Adrenal gland (tissue), 12 donors: Measurements from ENCODE around the gene CERT1. TPM values are rescaled to one million over a fixed set of nuclear protein-coding genes. Genes with fewer than 3 reads are reported as not detected.

Experiments used
- DNase-seq, 7 donors: peaks; one replicate each; pipeline ENCODE4 v3.0.0-alpha.2; 2019 to 2020
- H3K27ac ChIP-seq, 5 donors: fragments of 200-600 bp; sonication (generic) in 4 of 5; 1 replicate in 3 of 5; 2 replicates in 2 of 5; pipeline versions ENCODE4 v1.5.1 to v1.8.0; 2016 to 2020; ENCODE audit warnings: mild to moderate bottlenecking in 1 of 5
- H3K27me3 ChIP-seq: fragments of 200-600 bp; 2 replicates; pipeline ENCODE4 v1.8.0; 2021
- H3K36me3 ChIP-seq, 2 donors: fragments of 200-600 bp; replicated peaks in 1 of 2; 1 replicate in 1 of 2; 2 replicates in 1 of 2; pipeline versions ENCODE4 v1.5.1 to v1.8.0; 2018 to 2022
- H3K4me1 ChIP-seq, 2 donors: fragments of 200-600 bp; replicated peaks in 1 of 2; 1 replicate in 1 of 2; 2 replicates in 1 of 2; pipeline versions ENCODE4 v1.5.1 to v1.8.0; 2018 to 2021
- H3K4me3 ChIP-seq, 4 donors: fragments of 200-600 bp; sonication (generic) in 3 of 4; one replicate each; pipeline ENCODE4 v1.5.1; 2016 to 2018
- H3K9me3 ChIP-seq, 3 donors: fragments of 200-600 bp; sonication (generic) in 1 of 3; replicated peaks in 1 of 3; 1 replicate in 2 of 3; 2 replicates in 1 of 3; pipeline versions ENCODE4 v1.5.1 to v1.8.0; 2016 to 2021
- CTCF ChIP-seq, 6 experiments: fragments of 450-650 bp in 4 of 6; fragments of 200-600 bp in 2 of 6; sonication (generic) in 1 of 6; IDR thresholded peaks; 1 replicate in 5 of 6; 2 replicates in 1 of 6; pipeline versions ENCODE4 v1.5.1 to v1.8.0; 2016 to 2021; ENCODE audit warnings: antibody characterized with exemption in 6 of 6, mild to moderate bottlenecking in 2 of 6, moderate library complexity in 1 of 6
- POLR2A ChIP-seq, 2 donors: fragments of 450-650 bp; IDR thresholded peaks; one replicate each; pipeline ENCODE4 v1.6.1; 2017; ENCODE audit warnings: antibody characterized with exemption in 2 of 2, mild to moderate bottlenecking in 2 of 2, moderate library complexity in 1 of 2
- WGBS, 4 donors: extraction: QIAGEN DNeasy Blood & Tissue Kit in 2 of 4; methylation state at CpG; one replicate each; pipeline versions ENCODE4 v1.1.5 to v1.1.7; 2013 to 2017; 5-methylcytosine and 5-hydroxymethylcytosine counted together
- intact Hi-C, 2 donors: fragments of 100-400 bp; cut with DNase I; formaldehyde crosslinking; loops; one replicate each; pipeline versions ENCODE4 v1.14.1 to v1.15.0; 2022 to 2023
- polyA plus RNA-seq, 3 donors: library from polyadenylated mRNA; stranded (reverse); fragments of 200-250 nt in 2 of 3; fragments of 350-450 nt in 1 of 3; fragmentation: Illumina TruSeq in 1 of 3; extraction: RNeasy Lipid Tissue Mini Kit (QIAGEN cat#74804) in 1 of 3; gene quantifications; one replicate each; pipeline ENCODE4 v1.2.3, GENCODE V29; 2013 to 2014
- total RNA-seq, 9 donors: library from RNA; depleted of rRNA in 4 of 9; stranded (reverse); fragments of >200 nt in 4 of 9; fragments of 120-200 nt in 1 of 9; fragmentation: NEBNext Ultra II Directional in 1 of 9; extraction: Animal tissue kit (Norgen Biotek cat#: 25700) in 1 of 9; gene quantifications; one replicate each; pipeline versions ENCODE4 v1.1.0 to v1.2.4, GENCODE V29; 2013 to 2023
- donor health status: healthy with polysubstance abuse.
- donor health status: Bipolar disorder and iron deficiency.
- donor health status: DM: yes; HTN: yes; CAD: no.
- donor health status: DM: no; HTN: no; CAD: no.
- donor health status: DM: no; HTN: no; CAD: no.
- donor health status: DM: yes; HTN: yes; CAD: no.

The CERT1 gene
- total and polyA plus RNA-seq, 12 donors = 5.7 to 67.6 (median 50.4) TPM

- no peak for TF ChIP-seq CTCF (IDR thresholded peaks at IDR 0.05)
- no peak for TF ChIP-seq POLR2A (IDR thresholded peaks at IDR 0.05)
- intact Hi-C loops = no loop called here
- no peak for DNase-seq
Measured at GRCh38 chr5:75550597-75550996, 39.2 kb upstream of the CERT1 start.

GRCh38 chr5:75547812-75548211, 36.4 kb upstream of the CERT1 start:
- Histone ChIP-seq H3K27me3 (no peaks in the 10 kb centered on the region), H3K27ac (no peak overlapping the region), H3K4me1 (no peaks in the 10 kb centered on the region), H3K9me3 (no peaks in the 10 kb centered on the region), H3K4me3 (no peak overlapping the region), H3K36me3 (peaks cover 0 to 6% of the 10 kb centered on the region in 2 donors)
- no peak for DNase-seq
- WGBS, 4 donors = 83 to 93% (median 93%) methylated on average over 3 of the region's 3 CpGs
- no peak for TF ChIP-seq POLR2A (IDR thresholded peaks at IDR 0.05)
- no peak for TF ChIP-seq CTCF (IDR thresholded peaks at IDR 0.05)
- intact Hi-C loops = no loop called here

More at GRCh38 chr5:75550597-75550996, 39.2 kb upstream of the CERT1 start:
- Histone ChIP-seq H3K27ac (no peak overlapping the region), H3K27me3 (no peaks in the 10 kb centered on the region), H3K9me3 (no peaks in the 10 kb centered on the region), H3K36me3 (peaks cover 0 to 10% of the 10 kb centered on the region in 2 donors), H3K4me1 (no peaks in the 10 kb centered on the region), H3K4me3 (no peak overlapping the region)
- 94 to 100% (median 97%) methylated on average over 1 of the region's 1 CpG for WGBS, 4 donors

DNA sequence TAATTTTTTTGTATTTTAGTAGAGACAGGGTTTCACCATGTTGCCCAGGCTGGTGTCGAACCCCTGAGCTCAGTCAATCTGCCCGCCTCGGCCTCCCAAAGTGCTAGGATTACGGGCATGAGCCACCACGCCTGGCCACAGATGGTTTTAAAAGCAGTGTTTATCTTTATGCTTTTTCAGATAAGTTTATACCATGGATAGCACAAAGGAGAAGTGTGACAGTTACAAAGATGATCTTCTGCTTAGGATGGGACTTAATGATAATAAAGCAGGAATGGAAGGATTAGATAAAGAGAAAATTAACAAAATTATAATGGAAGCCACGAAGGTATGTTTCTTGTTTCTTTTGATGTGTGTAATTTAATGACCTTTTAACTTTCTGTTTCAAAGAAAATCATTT, 35.4 kb upstream of the CERT1 start:
- DNase-seq = no peak
- no peaks in the 10 kb centered on the region for H3K27me3 ChIP-seq
- no peak for TF ChIP-seq CTCF (IDR thresholded peaks at IDR 0.05)
- no peak for TF ChIP-seq POLR2A (IDR thresholded peaks at IDR 0.05)
- H3K9me3 ChIP-seq = no peaks in the 10 kb centered on the region
- H3K36me3 ChIP-seq = no peaks in the 10 kb centered on the region
- intact Hi-C loops = no loop called here
- no peak overlapping the region for H3K4me3 ChIP-seq
- no peak overlapping the region for H3K27ac ChIP-seq
- H3K4me1 ChIP-seq = no peaks in the 10 kb centered on the region
- 95 to 98% (median 96%) methylated on average over 6 of the region's 6 CpGs for WGBS, 4 donors

DNA sequence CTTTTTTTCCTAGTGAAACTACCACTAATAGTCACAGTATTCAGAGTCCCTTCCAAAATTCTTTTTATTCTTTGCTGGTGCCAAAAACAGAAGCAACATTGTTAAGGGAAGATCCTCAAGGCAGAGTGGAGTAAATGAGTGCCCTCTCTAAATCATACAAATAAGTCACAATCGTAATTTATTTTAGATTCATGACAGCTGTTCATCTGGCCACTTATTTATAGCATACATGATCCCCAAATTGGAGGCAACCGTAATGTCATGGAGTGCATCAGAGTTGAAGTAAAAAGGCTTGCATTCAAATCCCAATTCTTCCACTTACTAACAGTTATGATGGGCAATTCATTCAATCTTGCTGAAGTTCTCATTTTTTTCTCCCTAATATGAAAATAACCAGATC, 33.7 kb upstream of the CERT1 start:
- 85 to 91% (median 86%) methylated on average over 2 of the region's 2 CpGs for WGBS, 4 donors
- intact Hi-C loops = no loop called here
- DNase-seq = no peak
- TF ChIP-seq POLR2A (IDR thresholded peaks at IDR 0.05) (no peak), CTCF (IDR thresholded peaks at IDR 0.05) (no peak)
- no peaks in the 10 kb centered on the region for H3K36me3 ChIP-seq
- no peaks in the 10 kb centered on the region for H3K27me3 ChIP-seq
- no peak overlapping the region for H3K27ac ChIP-seq
- H3K4me3 ChIP-seq = no peak overlapping the region
- no peaks in the 10 kb centered on the region for H3K9me3 ChIP-seq
- no peaks in the 10 kb centered on the region for H3K4me1 ChIP-seq
